DND-41 (cell line): Measurements from ENCODE around the gene CDK5R1.
A peak's percentile ranks its signal among the peaks of the same experiment; 100 is the strongest.

Experiments
- ATAC-seq: fragments of 200-7000 bp; cut with Tn5 transposase; 3 replicates; pipeline ENCODE4 v1.9.1; 2021; ENCODE audit warnings: low read depth; ENCODE audit not compliant: insufficient read depth
- DNase-seq: peaks from one replicate; pipeline ENCODE4 v3.0.0-alpha.2; 2020
- H2AFZ ChIP-seq: 2 replicates; pipeline ENCODE4 v1.6.0; 2012; ENCODE audit warnings: low read depth, low read length
- H3K27ac ChIP-seq: 2 replicates; pipeline ENCODE4 v1.5.1; 2012; ENCODE audit warnings: low read length, inconsistent platforms
- H3K27me3 ChIP-seq: fragments of 200-600 bp; sonication (generic); 2 replicates; pipeline ENCODE4 v1.6.0; 2012; ENCODE audit warnings: low read length, mild to moderate bottlenecking, inconsistent platforms; ENCODE audit not compliant: insufficient read depth, poor library complexity
- H3K36me3 ChIP-seq: 2 replicates; pipeline ENCODE4 v1.5.1; 2012; ENCODE audit warnings: low read length, inconsistent platforms; ENCODE audit not compliant: insufficient read depth
- H3K4me1 ChIP-seq: 2 replicates; pipeline ENCODE4 v1.5.1; 2012; ENCODE audit warnings: mild to moderate bottlenecking, low read length; ENCODE audit not compliant: insufficient read depth
- H3K4me2 ChIP-seq: 2 replicates; pipeline ENCODE4 v1.6.0; 2012; ENCODE audit warnings: mild to moderate bottlenecking, moderate library complexity, low read length, inconsistent platforms; ENCODE audit not compliant: insufficient read depth
- H3K4me3 ChIP-seq, 2 experiments: fragments of 200-600 bp in 1 of 2; shearing (Covaris generic) in 1 of 2; 2 replicates each; pipeline ENCODE4 v1.5.1; 2012 to 2016; ENCODE audit warnings: inconsistent platforms in 2 of 2, low read length in 2 of 2, mild to moderate bottlenecking in 2 of 2, low read depth in 1 of 2, moderate library complexity in 1 of 2
- H3K79me2 ChIP-seq: 2 replicates; pipeline ENCODE4 v1.6.0; 2012; ENCODE audit warnings: low read length, inconsistent platforms; ENCODE audit not compliant: insufficient read depth
- H3K9ac ChIP-seq: 2 replicates; pipeline ENCODE4 v1.6.0; 2012; ENCODE audit warnings: low read depth, mild to moderate bottlenecking, inconsistent platforms, low read length, moderate library complexity
- H3K9me3 ChIP-seq: 2 replicates; pipeline ENCODE4 v1.5.1; 2012; ENCODE audit warnings: low read length, moderate library complexity, mild to moderate bottlenecking, inconsistent platforms; ENCODE audit not compliant: insufficient read depth, severe bottlenecking
- H4K20me1 ChIP-seq: 2 replicates; pipeline ENCODE4 v1.6.0; 2012; ENCODE audit warnings: low read length; ENCODE audit not compliant: insufficient read depth
- CTCF ChIP-seq: IDR thresholded peaks from 2 replicates; pipeline ENCODE4 v1.5.1; 2012; ENCODE audit warnings: borderline replicate concordance, low read length, moderate library complexity, mild to moderate bottlenecking; ENCODE audit not compliant: poor library complexity, severe bottlenecking; ENCODE audit errors: extremely low read depth
- EZH2 ChIP-seq: IDR thresholded peaks from 3 replicates; pipeline ENCODE4 v1.6.1; 2012; ENCODE audit warnings: borderline replicate concordance, low read depth, mild to moderate bottlenecking, moderate library complexity, low read length, inconsistent platforms; ENCODE audit not compliant: severe bottlenecking

CDK5R1 gene

GRCh38 chr17:32484628-32485027 is 2.2 kb upstream of the CDK5R1 start:
- Histone ChIP-seq H3K27ac (no peak overlapping the region), H3K36me3 (peaks cover 50% of the 10 kb centered on the region), H3K79me2 (peaks cover 9% of the 10 kb centered on the region; the same call in 1 of the 2 replicates), H4K20me1 (peaks cover 19% of the 10 kb centered on the region), H3K27me3 (no peaks in the 10 kb centered on the region), H3K9ac (no peak overlapping the region), H3K4me2 (no peak overlapping the region), H3K4me1 (peaks cover 25% of the 10 kb centered on the region), H2AFZ (no peak overlapping the region), H3K9me3 (no peaks in the 10 kb centered on the region), H3K4me3 (no peak overlapping the region)
- no peak for DNase-seq
- TF ChIP-seq EZH2 (no peak), CTCF (no peak)
- no peak for ATAC-seq

- Histone ChIP-seq H3K4me2 (peak overlapping the region; percentile 81), H3K4me1 (peaks cover 28% of the 10 kb centered on the region), H4K20me1 (peaks cover 20% of the 10 kb centered on the region), H3K27ac (no peak overlapping the region), H3K27me3 (no peaks in the 10 kb centered on the region), H3K9ac (peak overlapping the region; percentile 70), H2AFZ (peak overlapping the region; percentile 66; the same call in 1 of the 2 replicates), H3K79me2 (peaks cover 9% of the 10 kb centered on the region; the same call in 1 of the 2 replicates), H3K9me3 (no peaks in the 10 kb centered on the region), H3K36me3 (peaks cover 48% of the 10 kb centered on the region), H3K4me3 (peak overlapping the region in 1 of 2 experiments; percentile 70; a peak in 1 of 4 replicates)
- no peak for TF ChIP-seq CTCF
- no peak for TF ChIP-seq EZH2
- ATAC-seq (no peak), DNase-seq (no peak)
Measured at GRCh38 chr17:32485261-32486110, 1.3 kb upstream of the CDK5R1 start.

- Histone ChIP-seq H3K27me3 (no peaks in the 10 kb centered on the region), H3K79me2 (peaks cover 9% of the 10 kb centered on the region; the same call in 1 of the 2 replicates), H3K36me3 (peaks cover 41% of the 10 kb centered on the region), H3K9ac (peak overlapping the region; percentile 70), H2AFZ (peak overlapping the region; percentile 66), H3K4me3 (peak overlapping the region in 1 of 2 experiments; percentile 70; a peak in 3 of 4 replicates), H4K20me1 (peaks cover 20% of the 10 kb centered on the region), H3K4me1 (peaks cover 28% of the 10 kb centered on the region), H3K27ac (peak overlapping the region; percentile 68), H3K4me2 (peak overlapping the region; percentile 81), H3K9me3 (no peaks in the 10 kb centered on the region)
- TF ChIP-seq EZH2 (no peak), CTCF (no peak)
- DNase-seq: peak; percentile 74
- peak; percentile 83 for ATAC-seq
Measured at GRCh38 chr17:32486111-32486700, 587 bp upstream of the CDK5R1 start.
